ENCODE results near the gene GSTM2.

GSTM2 gene

DNA sequence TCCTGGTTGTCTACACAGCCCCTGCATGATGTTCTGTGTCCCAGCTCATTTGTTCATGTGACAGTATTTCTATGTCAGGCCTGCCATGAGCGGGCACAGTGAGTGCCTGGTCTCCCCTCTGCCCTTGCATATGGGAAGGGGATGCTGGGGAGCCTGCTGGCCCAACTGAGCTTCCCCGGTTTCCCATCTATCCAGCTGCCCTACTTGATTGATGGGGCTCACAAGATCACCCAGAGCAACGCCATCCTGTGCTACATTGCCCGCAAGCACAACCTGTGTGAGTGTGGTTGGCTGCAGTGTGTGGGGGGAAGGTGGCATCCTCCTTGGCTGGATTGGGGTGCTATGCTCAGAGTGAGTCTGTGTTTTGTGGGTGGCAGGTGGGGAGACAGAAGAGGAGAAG is 10.5 kb upstream of the GSTM2 start:
- no peak overlapping the region for H3K9ac ChIP-seq (ENCODE audit: low read length)
- H3K36me3 ChIP-seq (ENCODE audit: control insufficient read depth in 1 of 2, insufficient read depth in 2 of 2, low read depth in 1 of 2, low read length in 2 of 2), result peaks cover 7% of the 10 kb centered on the region in 2 experiments
- no peak overlapping the region for H3K23ac ChIP-seq (ENCODE audit: low read length in 2 of 2)
- H4K91ac ChIP-seq (ENCODE audit: low read length), result no peak overlapping the region
- H3K4ac ChIP-seq (ENCODE audit: low read depth in 1 of 2, low read length in 2 of 2), result no peak overlapping the region
- H3K27ac ChIP-seq (ENCODE audit: low read length, poor library complexity, severe bottlenecking), result no peak overlapping the region
- H4K8ac ChIP-seq (ENCODE audit: low read length), result no peak overlapping the region
- no peak overlapping the region for H2BK120ac ChIP-seq (ENCODE audit: low read depth, low read length)
- WGBS, result 92% methylated on average over 4 of the region's 4 CpGs
- H3K4me2 ChIP-seq (ENCODE audit: low read length, poor library complexity, severe bottlenecking), result no peak overlapping the region
- no peaks in the 10 kb centered on the region for H3K79me1 ChIP-seq (replicated peaks; ENCODE audit: low read length, poor library complexity, severe bottlenecking)
- H3K4me3 ChIP-seq (ENCODE audit: insufficient read depth in 1 of 2, low read depth in 1 of 2, low read length in 2 of 2), result no peak overlapping the region
- DNase-seq, result no peak
- H2BK12ac ChIP-seq (ENCODE audit: low read length in 2 of 2), result no peak overlapping the region
- H2BK5ac ChIP-seq (ENCODE audit: low read depth, low read length, poor library complexity, severe bottlenecking), result no peak overlapping the region
- no peak overlapping the region for H2BK15ac ChIP-seq (ENCODE audit: low read depth, poor library complexity, severe bottlenecking)
- H3K27me3 ChIP-seq (ENCODE audit: control insufficient read depth in 1 of 2, insufficient read depth in 1 of 2, low read length in 2 of 2), result peaks cover 0 to 4% of the 10 kb centered on the region in 2 experiments
- no peak overlapping the region for H2AFZ ChIP-seq (ENCODE audit: low read depth, low read length)
- H3K14ac ChIP-seq (ENCODE audit: low read length in 2 of 2), result no peak overlapping the region
- H3K9me3 ChIP-seq (ENCODE audit: control insufficient read depth, low read length), result no peaks in the 10 kb centered on the region
- H3K18ac ChIP-seq (ENCODE audit: low read depth in 1 of 2, low read length in 2 of 2), result no peak overlapping the region
- H2AK5ac ChIP-seq (ENCODE audit: low read length, severe bottlenecking), result no peak overlapping the region
- peaks cover 29% of the 10 kb centered on the region for H3K4me1 ChIP-seq (ENCODE audit: control insufficient read depth, insufficient read depth, low read depth, low read length)

- H3K9me3 ChIP-seq (ENCODE audit: control insufficient read depth, low read length), result no peaks in the 10 kb centered on the region
- 70% methylated on average over 5 of the region's 7 CpGs for WGBS
These were observed 9.9 kb upstream of the GSTM2 start for GRCh38 chr1:109657970-109658369.

GRCh38 chr1:109658533-109659042 is 9.3 kb upstream of the GSTM2 start:
- Histone ChIP-seq H2BK12ac (ENCODE audit: low read length in 2 of 2) (no peak overlapping the region), H4K8ac (ENCODE audit: low read length) (no peak overlapping the region), H2BK15ac (ENCODE audit: low read depth, poor library complexity, severe bottlenecking) (no peak overlapping the region), H2AFZ (ENCODE audit: low read depth, low read length) (no peak overlapping the region), H3K9me3 (ENCODE audit: control insufficient read depth, low read length) (no peaks in the 10 kb centered on the region), H3K27me3 (ENCODE audit: control insufficient read depth in 1 of 2, insufficient read depth in 1 of 2, low read length in 2 of 2) (no peaks in the 10 kb centered on the region), H3K4ac (ENCODE audit: low read depth in 1 of 2, low read length in 2 of 2) (no peak overlapping the region), H3K4me1 (ENCODE audit: control insufficient read depth, insufficient read depth, low read depth, low read length) (peaks cover 29% of the 10 kb centered on the region), H3K79me1 (replicated peaks; ENCODE audit: low read length, poor library complexity, severe bottlenecking) (no peaks in the 10 kb centered on the region), H3K9ac (ENCODE audit: low read length) (no peak overlapping the region), H2BK5ac (ENCODE audit: low read depth, low read length, poor library complexity, severe bottlenecking) (no peak overlapping the region), H3K36me3 (ENCODE audit: control insufficient read depth in 1 of 2, insufficient read depth in 2 of 2, low read depth in 1 of 2, low read length in 2 of 2) (peaks cover 7% of the 10 kb centered on the region in 2 experiments), H3K18ac (ENCODE audit: low read depth in 1 of 2, low read length in 2 of 2) (no peak overlapping the region), H3K27ac (ENCODE audit: low read length, poor library complexity, severe bottlenecking) (no peak overlapping the region), H2AK5ac (ENCODE audit: low read length, severe bottlenecking) (no peak overlapping the region), H3K4me2 (ENCODE audit: low read length, poor library complexity, severe bottlenecking) (no peak overlapping the region), H3K14ac (ENCODE audit: low read length in 2 of 2) (no peak overlapping the region), H2BK120ac (ENCODE audit: low read depth, low read length) (no peak overlapping the region), H3K23ac (ENCODE audit: low read length in 2 of 2) (no peak overlapping the region), H4K91ac (ENCODE audit: low read length) (no peak overlapping the region), H3K4me3 (ENCODE audit: insufficient read depth in 1 of 2, low read depth in 1 of 2, low read length in 2 of 2) (no peak overlapping the region)
- 58% methylated on average over 3 of the region's 3 CpGs for WGBS
- no peak for DNase-seq

More at GRCh38 chr1:109657970-109658369, 9.9 kb upstream of the GSTM2 start:
- Histone ChIP-seq H2AFZ (ENCODE audit: low read depth, low read length) (no peak overlapping the region), H2BK120ac (ENCODE audit: low read depth, low read length) (no peak overlapping the region), H3K4ac (ENCODE audit: low read depth in 1 of 2, low read length in 2 of 2) (no peak overlapping the region), H2BK5ac (ENCODE audit: low read depth, low read length, poor library complexity, severe bottlenecking) (no peak overlapping the region), H3K9ac (ENCODE audit: low read length) (no peak overlapping the region), H4K8ac (ENCODE audit: low read length) (no peak overlapping the region), H3K79me1 (replicated peaks; ENCODE audit: low read length, poor library complexity, severe bottlenecking) (no peaks in the 10 kb centered on the region), H2BK12ac (ENCODE audit: low read length in 2 of 2) (no peak overlapping the region), H2BK15ac (ENCODE audit: low read depth, poor library complexity, severe bottlenecking) (no peak overlapping the region), H3K4me1 (ENCODE audit: control insufficient read depth, insufficient read depth, low read depth, low read length) (peaks cover 29% of the 10 kb centered on the region), H3K27me3 (ENCODE audit: control insufficient read depth in 1 of 2, insufficient read depth in 1 of 2, low read length in 2 of 2) (no peaks in the 10 kb centered on the region), H2AK5ac (ENCODE audit: low read length, severe bottlenecking) (no peak overlapping the region), H3K4me3 (ENCODE audit: insufficient read depth in 1 of 2, low read depth in 1 of 2, low read length in 2 of 2) (no peak overlapping the region), H3K27ac (ENCODE audit: low read length, poor library complexity, severe bottlenecking) (no peak overlapping the region), H4K91ac (ENCODE audit: low read length) (no peak overlapping the region), H3K14ac (ENCODE audit: low read length in 2 of 2) (no peak overlapping the region), H3K23ac (ENCODE audit: low read length in 2 of 2) (no peak overlapping the region), H3K36me3 (ENCODE audit: control insufficient read depth in 1 of 2, insufficient read depth in 2 of 2, low read depth in 1 of 2, low read length in 2 of 2) (peaks cover 7% of the 10 kb centered on the region in 2 experiments), H3K4me2 (ENCODE audit: low read length, poor library complexity, severe bottlenecking) (no peak overlapping the region), H3K18ac (ENCODE audit: low read depth in 1 of 2, low read length in 2 of 2) (no peak overlapping the region)
- DNase-seq, result no peak

DNA sequence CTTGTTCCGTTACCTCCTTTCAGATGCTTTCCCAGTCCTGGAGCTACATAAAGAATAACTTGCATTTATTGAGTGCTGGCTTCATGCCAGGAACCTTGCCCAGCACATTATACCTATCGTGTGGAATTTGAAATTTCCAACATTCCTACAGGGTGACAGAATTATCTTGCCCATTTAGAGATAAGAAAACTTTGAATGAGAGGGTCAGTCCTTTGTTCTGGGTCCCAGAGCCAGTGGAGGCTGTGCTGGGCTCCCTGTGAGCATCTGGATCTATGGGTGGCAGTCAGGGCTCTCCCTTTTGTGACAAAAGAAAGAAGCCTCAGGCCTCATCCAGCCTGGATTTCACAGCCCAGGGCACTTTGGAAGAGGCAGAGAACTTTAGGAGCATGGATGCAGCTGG is 8.7 kb upstream of the GSTM2 start:
- 100% methylated on average over 1 of the region's 2 CpGs for WGBS
- no peak overlapping the region for H3K4me2 ChIP-seq (ENCODE audit: low read length, poor library complexity, severe bottlenecking)

More for the DNA sequence above, 8.7 kb upstream of the GSTM2 start:
- H3K36me3 ChIP-seq (ENCODE audit: control insufficient read depth in 1 of 2, insufficient read depth in 2 of 2, low read depth in 1 of 2, low read length in 2 of 2), result peaks cover 7% of the 10 kb centered on the region in 2 experiments
- peaks cover 29% of the 10 kb centered on the region for H3K4me1 ChIP-seq (ENCODE audit: control insufficient read depth, insufficient read depth, low read depth, low read length)
- no peak overlapping the region for H3K18ac ChIP-seq (ENCODE audit: low read depth in 1 of 2, low read length in 2 of 2)
- H4K91ac ChIP-seq (ENCODE audit: low read length), result no peak overlapping the region
- no peak overlapping the region for H2AFZ ChIP-seq (ENCODE audit: low read depth, low read length)
- H4K8ac ChIP-seq (ENCODE audit: low read length), result no peak overlapping the region
- H3K4me3 ChIP-seq (ENCODE audit: insufficient read depth in 1 of 2, low read depth in 1 of 2, low read length in 2 of 2), result no peak overlapping the region
- H3K9me3 ChIP-seq (ENCODE audit: control insufficient read depth, low read length), result no peaks in the 10 kb centered on the region
- H3K27me3 ChIP-seq (ENCODE audit: control insufficient read depth in 1 of 2, insufficient read depth in 1 of 2, low read length in 2 of 2), result no peaks in the 10 kb centered on the region
- no peaks in the 10 kb centered on the region for H3K79me1 ChIP-seq (replicated peaks; ENCODE audit: low read length, poor library complexity, severe bottlenecking)
- no peak overlapping the region for H3K27ac ChIP-seq (ENCODE audit: low read length, poor library complexity, severe bottlenecking)
- H3K23ac ChIP-seq (ENCODE audit: low read length in 2 of 2), result no peak overlapping the region
- no peak overlapping the region for H2BK15ac ChIP-seq (ENCODE audit: low read depth, poor library complexity, severe bottlenecking)
- H3K9ac ChIP-seq (ENCODE audit: low read length), result no peak overlapping the region
- H2BK12ac ChIP-seq (ENCODE audit: low read length in 2 of 2), result no peak overlapping the region
- H2AK5ac ChIP-seq (ENCODE audit: low read length, severe bottlenecking), result no peak overlapping the region
- DNase-seq, result no peak
- H3K4ac ChIP-seq (ENCODE audit: low read depth in 1 of 2, low read length in 2 of 2), result no peak overlapping the region
- H3K14ac ChIP-seq (ENCODE audit: low read length in 2 of 2), result no peak overlapping the region
- H2BK5ac ChIP-seq (ENCODE audit: low read depth, low read length, poor library complexity, severe bottlenecking), result no peak overlapping the region
- H2BK120ac ChIP-seq (ENCODE audit: low read depth, low read length), result no peak overlapping the region

Data from mesenchymal stem cell (in vitro differentiated cells and primary cell).